GM18505 (cell line): Measurements from ENCODE around the gene GRM8.

Experiments used
- ATAC-seq: cut with Tn5 transposase; IDR thresholded peaks from one replicate; pipeline ENCODE4 v1.9.1; 2021; ENCODE audit not compliant: unreplicated experiment
- POLR2A ChIP-seq: IDR thresholded peaks from 4 replicates; pipeline ENCODE4 v1.6.1; 2011; ENCODE audit warnings: borderline replicate concordance; ENCODE audit not compliant: insufficient read depth, insufficient read length; ENCODE audit errors: extremely low read depth

The GRM8 gene

DNA sequence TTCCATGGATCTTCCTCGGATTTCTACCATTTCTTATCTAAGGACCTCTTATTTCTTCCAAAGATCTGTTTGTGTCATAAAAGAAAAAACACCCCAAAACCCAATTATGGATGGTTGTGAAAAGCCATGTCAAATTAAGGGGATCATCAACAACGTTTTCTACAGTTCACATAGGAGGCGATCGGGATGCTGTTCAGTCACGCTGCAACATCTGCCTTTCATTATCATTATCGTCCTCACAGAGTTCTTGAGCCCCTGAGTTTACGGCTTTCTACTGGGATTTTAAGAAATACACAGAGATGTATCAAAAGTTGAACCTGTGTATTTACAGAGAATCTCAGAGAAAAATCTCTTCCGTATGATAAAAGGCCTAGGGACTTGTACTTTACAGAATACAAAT is 101.4 kb downstream of the GRM8 start:
- TF ChIP-seq POLR2A, result no peak
- no peak for ATAC-seq

DNA sequence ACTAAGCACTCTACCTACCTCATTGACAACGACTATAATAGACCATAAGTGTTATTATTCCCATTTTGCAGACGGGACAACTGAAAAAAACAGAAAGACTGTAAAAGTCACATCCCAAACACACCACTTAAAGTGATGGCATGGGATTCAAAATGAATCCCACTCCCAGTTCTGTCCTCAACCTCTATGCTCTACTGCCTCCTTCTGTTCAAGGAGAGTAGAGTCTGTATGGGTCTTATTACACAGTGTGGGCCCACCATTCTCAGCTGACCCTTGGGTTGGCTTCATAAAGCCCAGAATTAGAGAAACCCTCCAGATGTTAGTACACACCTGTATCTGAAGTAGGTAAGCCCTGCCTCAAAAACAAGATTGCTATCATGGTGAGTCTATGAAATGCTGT is 102.2 kb downstream of the GRM8 start:
- no peak for TF ChIP-seq POLR2A

DNA sequence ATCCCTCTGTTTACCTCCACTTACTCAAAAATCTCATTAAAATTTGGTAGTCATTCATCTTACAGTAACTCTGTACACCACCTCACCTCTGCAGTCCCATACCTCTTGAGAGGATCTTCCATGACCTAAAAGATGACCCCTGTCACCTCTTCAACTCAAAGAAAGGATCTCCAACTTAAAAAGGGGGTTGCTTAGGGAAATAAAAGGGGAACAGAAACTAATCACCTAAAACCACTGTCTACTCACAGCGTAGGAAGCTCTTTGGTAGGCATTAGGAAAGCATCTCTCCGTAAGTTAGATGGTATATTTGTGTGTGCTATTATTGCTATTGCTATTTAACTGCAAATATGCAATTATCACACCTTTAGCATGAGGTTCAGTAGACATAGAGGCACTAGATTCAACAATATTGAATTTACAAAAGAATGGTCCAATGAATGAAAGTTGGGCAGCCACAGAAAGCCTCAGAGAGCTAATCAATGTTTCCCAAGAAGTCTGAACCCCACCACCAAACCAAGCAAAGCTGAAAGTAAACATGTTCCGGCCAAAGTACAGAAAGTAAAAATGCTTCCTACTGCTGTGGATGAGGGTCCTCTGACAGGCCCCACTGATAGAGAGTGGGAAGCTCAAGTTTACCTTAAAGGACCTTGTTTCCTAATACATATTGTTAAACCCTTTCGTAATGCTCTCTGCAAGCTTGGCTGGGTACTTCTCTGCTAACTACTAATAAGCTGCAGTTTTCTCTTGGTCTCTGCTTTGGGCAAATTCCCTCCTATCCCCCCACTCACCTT is 105.8 kb downstream of the GRM8 start:
- no peak for TF ChIP-seq POLR2A
- ATAC-seq, result no peak

More for the DNA sequence above, 102.2 kb downstream of the GRM8 start:
- ATAC-seq, result no peak

DNA sequence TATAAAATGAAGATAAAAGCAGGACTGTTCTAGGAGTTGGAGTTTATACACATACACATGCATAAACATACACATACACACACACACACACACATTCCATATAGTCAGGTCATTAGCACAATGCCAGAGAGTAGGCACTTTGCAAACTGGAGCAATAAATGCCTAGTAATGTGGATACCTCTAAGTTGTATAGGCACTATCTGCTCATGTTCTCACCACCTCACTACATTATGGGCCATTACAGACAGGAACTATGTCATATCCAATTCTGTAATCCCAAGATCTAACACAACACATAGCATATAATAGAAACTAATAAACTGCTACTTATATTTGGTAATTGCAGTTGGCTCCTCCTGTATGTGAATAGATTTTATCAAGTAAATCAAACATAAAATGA is 115.6 kb downstream of the GRM8 start:
- no peak for TF ChIP-seq POLR2A
- ATAC-seq, result no peak

DNA sequence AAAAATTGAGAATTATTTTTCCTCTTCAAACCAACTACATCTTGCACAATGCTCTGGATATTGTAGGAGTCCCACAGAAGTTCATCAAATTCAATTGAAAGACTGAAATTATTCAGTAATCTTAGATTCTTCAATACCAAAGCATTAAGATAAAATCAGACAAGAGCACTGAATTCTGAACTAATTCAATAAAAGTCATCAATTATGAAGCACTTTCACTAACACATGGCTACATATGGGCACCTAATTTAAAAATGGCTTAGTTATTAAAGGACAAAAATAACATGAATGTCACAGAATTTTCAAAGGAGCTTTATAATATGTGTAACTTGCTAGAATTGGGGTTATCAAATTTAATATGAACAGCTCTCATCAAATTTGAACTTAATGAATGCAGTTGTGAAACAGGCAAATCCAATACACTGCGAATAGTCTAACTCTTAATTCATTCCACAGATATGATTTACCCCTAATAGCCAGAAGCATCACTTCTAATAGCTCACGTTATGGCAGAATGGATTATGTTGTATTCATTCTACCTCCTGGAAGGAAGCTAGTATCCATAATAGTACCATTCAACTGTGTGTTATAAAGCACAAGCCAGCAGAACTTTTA is 116.8 kb downstream of the GRM8 start:
- ATAC-seq, result no peak
- no peak for TF ChIP-seq POLR2A

DNA sequence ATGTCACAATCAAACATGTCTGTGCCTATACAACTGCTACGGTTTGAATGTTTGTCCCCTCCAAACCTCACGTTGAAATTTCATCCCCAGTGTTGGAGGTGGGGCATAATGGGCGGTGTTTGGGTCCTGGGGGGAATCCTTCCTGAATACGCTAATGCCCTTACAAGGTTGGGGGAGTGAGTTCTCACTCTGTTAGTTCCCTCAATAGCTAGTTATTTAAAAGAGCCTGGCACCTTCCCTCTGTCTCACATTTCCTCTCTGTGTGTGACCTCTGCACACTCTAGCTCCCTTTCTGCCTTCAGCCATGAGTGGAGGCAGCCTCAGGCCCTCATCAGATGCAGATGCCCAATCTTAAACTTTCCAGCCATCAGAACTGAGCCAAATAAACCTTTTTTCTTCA is 129.5 kb downstream of the GRM8 start:
- TF ChIP-seq POLR2A, result no peak
- ATAC-seq, result no peak

DNA sequence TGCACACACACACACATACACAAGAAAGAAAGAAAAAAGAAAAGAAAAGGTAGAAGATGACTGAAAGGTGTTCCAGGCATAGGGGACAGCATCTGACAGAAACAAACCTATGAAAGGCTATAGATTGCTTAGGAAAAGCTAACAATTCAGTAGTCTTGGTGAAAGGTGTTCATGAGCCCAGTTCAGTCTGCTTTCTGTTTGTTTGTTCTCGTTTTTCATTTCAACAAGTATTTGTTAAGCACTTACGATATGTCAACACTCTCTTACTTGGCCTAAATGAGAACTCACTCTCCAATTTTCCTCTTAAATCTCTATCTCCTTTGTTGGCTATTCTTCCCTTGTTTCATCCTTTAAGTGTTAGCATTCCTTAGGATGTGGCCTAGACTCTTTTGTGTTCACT is 133.2 kb downstream of the GRM8 start:
- TF ChIP-seq POLR2A, result no peak
- ATAC-seq, result no peak

DNA sequence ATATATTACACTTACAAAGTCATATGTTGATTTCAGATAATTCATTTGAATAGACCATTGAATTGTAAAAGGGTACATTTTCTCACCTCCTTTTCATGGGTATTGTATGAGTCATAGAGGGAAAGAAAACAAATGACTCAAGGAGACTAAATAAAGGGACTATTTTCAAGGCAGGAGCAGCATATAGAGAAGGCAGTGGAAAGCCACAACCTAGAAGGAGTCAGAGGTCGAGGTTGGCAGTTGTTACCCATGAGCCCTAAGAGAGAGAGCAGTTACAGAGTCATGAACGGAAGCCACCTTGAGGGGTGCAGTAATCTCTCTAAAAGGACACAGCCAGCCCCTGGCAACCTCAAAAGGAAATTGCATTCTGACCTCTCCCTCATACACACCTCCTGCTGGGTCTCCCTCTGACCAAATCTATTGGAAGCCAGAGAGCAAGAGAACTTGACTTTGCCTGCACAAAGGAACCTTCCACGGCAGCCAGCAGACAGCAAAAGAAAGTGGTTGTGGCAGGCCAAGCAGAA is 137.9 kb downstream of the GRM8 start:
- peak; percentile 62 for ATAC-seq
- TF ChIP-seq POLR2A, result no peak

DNA sequence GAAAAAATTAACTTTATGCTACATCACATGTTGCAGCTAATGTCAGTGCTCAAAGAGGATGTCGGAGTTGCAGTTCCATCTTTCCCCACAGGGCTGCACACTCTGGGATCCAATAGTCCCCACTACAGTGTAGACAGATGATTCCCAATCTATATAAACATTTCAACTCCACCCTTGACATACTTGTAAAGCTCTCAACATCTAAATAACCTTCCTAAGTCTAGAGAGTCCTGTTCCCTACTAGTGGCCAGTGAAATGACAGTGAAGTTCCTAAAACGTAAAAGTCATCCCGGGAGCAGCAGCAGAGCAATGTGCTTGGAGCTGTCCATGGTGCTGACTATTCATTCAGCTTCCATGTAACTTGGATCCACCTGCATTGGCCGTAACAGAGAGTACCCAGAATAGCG is 145.1 kb downstream of the GRM8 start:
- ATAC-seq, result peak; percentile 92
- no peak for TF ChIP-seq POLR2A

DNA sequence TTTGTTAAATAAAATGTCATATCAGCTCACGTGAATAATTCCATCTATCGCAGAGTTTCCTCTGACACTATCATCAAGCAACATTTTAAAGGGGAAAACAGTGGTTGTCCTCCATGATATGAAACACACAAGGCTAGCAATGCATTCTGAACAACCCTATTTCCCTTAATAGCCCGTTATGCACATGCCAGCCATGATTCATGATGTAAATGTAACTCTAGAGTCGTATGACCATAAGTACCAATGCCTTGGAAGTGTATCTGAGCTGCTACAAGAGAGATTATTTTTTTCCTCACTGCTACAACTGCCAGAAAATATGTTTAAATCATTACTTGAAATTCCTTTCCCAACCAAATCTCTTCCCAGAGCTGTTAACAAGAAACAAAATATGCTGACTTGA is 159.4 kb downstream of the GRM8 start:
- no peak for TF ChIP-seq POLR2A
- ATAC-seq, result no peak

DNA sequence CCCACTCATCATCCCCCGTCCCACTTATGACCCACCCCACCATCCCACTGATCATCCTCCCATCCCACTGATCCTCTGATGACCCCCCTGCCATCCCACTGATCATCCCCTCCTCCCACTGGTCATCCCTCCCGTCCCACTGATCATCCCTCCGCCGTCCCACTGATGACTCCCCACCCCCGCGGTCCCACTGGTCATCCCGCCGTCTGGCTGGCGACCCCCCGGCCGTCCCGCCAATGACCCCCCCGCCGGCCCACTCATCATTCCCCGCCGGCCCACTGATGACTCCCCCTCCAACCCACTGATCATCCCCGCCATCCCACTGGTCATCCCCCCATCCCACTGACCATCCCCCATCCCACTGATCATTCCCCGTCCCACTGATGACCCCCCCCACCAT is 161.1 kb downstream of the GRM8 start:
- no peak for TF ChIP-seq POLR2A
- ATAC-seq, result no peak

DNA sequence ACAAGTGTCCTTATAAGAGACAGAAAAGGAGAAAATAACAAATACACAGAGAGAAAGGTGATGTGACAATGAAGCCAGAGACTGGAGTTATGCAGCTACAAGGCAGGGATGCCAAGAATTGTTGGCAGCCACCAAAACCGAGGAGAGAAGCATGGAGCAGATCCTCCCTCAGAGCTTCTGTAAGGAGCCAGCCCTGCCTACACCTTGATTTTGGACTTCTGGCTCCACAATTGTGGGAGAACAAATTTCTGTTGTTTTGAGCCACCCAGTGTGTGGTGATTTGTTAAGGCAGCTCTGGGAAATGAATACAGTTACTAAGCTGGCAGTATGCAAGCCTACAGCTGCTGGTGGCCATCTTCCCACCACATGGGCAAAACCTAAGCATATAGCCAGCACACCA is 163.6 kb downstream of the GRM8 start:
- no peak for ATAC-seq
- TF ChIP-seq POLR2A, result no peak

DNA sequence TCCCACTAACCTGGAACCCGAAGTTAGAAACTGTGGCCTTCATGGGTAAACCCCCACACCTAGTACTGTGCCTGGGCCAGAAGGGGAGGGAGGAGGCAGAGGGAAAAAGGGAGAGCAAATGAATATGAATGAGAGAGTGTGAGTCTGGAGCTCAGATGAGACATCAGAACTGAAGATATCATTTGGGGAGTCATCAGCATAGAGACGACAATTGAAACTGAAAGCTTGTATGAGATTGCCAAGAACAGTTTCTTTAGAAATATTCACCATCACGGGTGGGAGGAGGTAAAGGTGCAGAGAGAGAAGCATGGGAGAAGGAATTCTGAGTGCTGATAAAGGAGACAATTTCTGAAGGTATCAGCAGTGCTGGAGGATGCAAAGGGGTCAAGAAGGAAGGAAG is 171.2 kb downstream of the GRM8 start:
- TF ChIP-seq POLR2A, result no peak
- no peak for ATAC-seq

DNA sequence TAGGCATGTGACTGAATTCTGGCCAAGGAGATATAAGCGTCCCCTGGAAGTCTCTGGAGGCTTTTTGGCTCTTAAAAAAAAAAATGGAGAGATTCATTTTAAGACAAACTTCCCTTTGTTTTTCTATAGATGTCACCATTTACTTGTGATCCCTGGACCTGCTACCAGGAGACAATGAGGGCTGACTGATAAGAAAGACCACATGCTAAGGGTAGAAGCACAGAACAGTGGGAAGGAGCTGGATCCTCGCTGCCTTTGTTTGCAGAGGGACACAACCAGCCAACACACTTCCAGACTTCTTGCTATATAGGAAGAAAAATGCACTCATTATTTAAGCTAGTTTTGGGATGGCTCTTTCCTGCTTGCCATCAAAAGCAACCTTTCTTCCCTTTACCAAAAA is 172.2 kb downstream of the GRM8 start:
- no peak for ATAC-seq

More for the DNA sequence above, 172.2 kb downstream of the GRM8 start:
- TF ChIP-seq POLR2A, result no peak
